ENCODE results near the gene HDAC4.

GRCh38 chr2:239360008-239360407, 40.8 kb downstream of the HDAC4 start:
- TF ChIP-seq POLR2AphosphoS5 (IDR thresholded peaks at IDR 0.05; ENCODE audit: low read depth, low read length) (no peak), CTCF (IDR thresholded peaks at IDR 0.05) (no peak), REST (IDR thresholded peaks at IDR 0.05; ENCODE audit: insufficient read depth in 1 of 2, low read depth in 2 of 2, low read length in 1 of 2) (no peak), SIN3A (IDR thresholded peaks at IDR 0.05; ENCODE audit: borderline replicate concordance, insufficient read depth, low read depth, low read length) (no peak)
